HG03520 (cell line): ENCODE data around the gene POLR3GL.
"Not testable (repeated sequence)": the region's sequence is repeated elsewhere in the genome, so short reads cannot be mapped to it uniquely, and the experiment has no call there.

Experiments
- ATAC-seq: cut with Tn5 transposase; IDR thresholded peaks from one replicate; pipeline ENCODE4 v1.9.1; 2021; ENCODE audit warnings: mild to moderate bottlenecking, moderate library complexity; ENCODE audit not compliant: unreplicated experiment

Gene POLR3GL

DNA sequence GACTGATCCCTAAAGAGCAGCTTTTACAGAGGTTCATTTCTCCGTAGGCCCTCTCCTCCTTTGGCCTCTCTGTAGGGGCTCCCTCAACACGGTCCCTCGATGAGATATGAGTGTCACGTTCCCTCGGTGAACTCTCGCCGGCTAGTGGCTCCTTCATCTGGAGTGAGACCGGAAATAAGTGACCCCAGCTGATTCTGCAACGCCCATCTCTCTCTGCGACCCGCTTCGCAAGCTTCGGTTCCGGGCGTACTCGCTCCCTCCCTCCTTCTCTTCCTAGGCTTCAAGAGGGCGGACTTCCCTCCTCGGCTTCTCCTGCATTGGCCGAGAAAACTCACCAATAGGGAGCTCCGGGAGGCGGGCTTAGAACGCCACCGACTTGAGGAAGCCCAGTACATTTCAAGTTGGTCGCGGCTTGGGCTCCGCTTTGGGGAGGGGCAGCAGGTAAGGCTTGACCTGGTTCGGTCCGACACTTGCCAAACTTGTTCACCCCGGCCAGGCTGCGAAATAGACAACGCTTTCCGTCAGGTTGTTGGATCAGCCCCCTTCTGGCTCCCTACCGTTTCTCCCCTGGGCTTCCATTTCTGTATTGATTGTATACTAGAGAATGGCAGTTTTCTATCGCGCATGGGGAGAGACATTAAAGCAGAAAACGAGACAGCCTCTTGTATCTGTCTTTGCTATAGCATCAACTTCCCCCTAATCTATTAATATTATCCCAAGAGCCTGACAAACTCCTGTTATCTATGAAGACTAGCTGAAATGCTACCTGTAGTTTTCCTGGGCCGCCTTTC is at the start of gene POLR3GL, which contains the start of gene ANKRD34A:
Gene POLR3GL (plus strand): TSS at position 363 of the 791 bp plus-strand sequence. CDS start 10,176 bp downstream, outside the sequence.
Gene ANKRD34A (minus strand): TSS at position 248 of the 791 bp plus-strand sequence. CDS start 2,816 bp downstream, outside the sequence.
- ATAC-seq, result peak; percentile 88

- no peak for ATAC-seq
Observed at GRCh38 chr1:145916745-145917144, 47.7 kb upstream of the POLR3GL start.

- no peak for ATAC-seq
Observed at GRCh38 chr1:145917595-145917994, 46.9 kb upstream of the POLR3GL start.

- ATAC-seq, result peak; percentile 71
Observed at GRCh38 chr1:145918144-145918991, 46.1 kb upstream of the POLR3GL start, which contains the start of gene PEX11B. Gene PEX11B, minus strand, starts transcription at chr1:145918717. Its CDS starts 29 bp downstream, at chr1:145918688.

GRCh38 chr1:145918992-145919939 is 45.2 kb upstream of the POLR3GL start:
- no peak for ATAC-seq

GRCh38 chr1:145920297-145920696 is 44.2 kb upstream of the POLR3GL start:
- ATAC-seq, result not testable (repeated sequence)

DNA sequence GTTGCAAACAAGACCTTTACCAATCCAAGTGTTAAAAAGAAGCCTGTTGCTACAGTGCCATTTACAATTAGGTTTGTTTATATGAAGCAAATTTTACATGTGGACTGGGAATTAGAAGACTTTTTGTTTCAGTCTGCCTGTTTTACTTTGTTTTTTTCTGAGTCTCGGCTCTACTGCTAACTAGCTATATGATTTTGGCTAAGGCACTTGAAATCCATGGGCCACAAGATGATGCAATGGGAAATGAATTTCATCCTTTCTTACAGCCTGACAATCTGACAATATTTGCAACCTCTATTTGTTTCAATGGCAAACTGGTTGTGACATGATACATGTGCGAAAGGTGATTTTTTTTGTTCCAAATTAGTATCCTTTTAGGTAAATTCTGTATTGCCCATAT is 42.2 kb upstream of the POLR3GL start:
- no peak for ATAC-seq

DNA sequence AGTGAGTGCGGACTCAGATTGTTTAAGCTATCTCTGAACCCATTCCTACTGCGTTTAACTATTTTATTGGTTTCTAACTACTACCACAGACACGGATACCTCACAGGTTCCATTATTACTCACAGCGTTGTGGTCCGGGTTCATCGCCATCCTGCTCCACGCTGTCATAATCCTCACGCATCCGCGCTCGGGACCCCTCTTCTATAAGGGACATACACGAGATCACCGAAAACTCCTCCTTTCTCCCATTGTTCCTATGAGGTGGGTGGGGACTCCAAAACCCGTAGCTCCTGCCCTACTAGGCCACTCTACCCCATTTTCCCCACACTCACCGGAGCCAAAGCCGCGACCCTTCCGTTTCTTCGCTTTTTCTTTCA is 37.8 kb upstream of the POLR3GL start:
- ATAC-seq, result peak; percentile 3

DNA sequence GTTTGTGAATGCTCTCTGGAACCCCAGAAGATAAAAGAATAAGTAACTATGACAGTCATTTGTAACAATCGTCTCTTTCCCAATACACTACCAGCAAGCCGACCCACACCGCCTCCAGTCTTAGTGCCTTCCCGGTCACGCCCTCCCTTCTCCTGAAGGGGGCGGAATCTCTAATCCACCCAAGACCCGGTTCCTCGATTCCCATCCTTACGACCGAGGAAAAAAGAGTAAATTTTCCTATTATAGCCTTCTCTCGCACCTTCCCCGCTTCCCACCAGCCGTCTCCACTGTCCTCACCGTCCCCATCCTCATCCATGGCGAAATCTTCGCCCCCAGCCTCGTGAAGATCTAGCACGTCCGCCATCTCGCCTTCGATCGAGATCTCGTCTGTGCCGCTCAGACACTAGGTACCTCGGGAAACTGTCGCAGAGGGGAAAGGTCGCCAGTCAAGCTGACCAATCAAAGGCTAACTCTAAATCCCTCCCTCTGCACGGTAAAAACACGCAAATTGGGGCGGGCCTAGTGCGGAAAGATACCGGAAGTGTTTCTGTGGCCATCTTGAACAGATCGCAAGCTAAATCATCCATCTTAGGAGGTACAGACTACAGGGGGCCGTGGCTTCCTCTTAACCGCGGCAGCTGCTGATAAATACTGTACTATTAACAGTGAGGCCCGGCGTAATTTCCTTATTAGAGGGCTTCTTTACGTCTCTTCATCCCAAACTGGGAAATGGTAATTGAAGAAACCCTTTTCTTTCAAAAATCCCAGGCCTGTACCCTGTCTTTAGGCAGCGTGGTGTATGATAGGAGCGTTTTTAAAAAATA is 37.2 kb upstream of the POLR3GL start, which contains the start of gene RBM8A:
Gene RBM8A (minus strand): TSS at position 422 of the 824 bp plus-strand sequence. CDS start 58 bp downstream, at position 364.
- peak; percentile 96 for ATAC-seq

- no peak for ATAC-seq
Observed at GRCh38 chr1:145927916-145928643, 36.4 kb upstream of the POLR3GL start.

- not testable (repeated sequence) for ATAC-seq
Observed at GRCh38 chr1:145932522-145933009, 31.9 kb upstream of the POLR3GL start.

- ATAC-seq, result no peak
Observed at GRCh38 chr1:145935708-145936107, 28.8 kb upstream of the POLR3GL start.

GRCh38 chr1:145936247-145936646 is 28.2 kb upstream of the POLR3GL start:
- ATAC-seq, result no peak

GRCh38 chr1:145937436-145937835 is 27.1 kb upstream of the POLR3GL start:
- no peak for ATAC-seq

DNA sequence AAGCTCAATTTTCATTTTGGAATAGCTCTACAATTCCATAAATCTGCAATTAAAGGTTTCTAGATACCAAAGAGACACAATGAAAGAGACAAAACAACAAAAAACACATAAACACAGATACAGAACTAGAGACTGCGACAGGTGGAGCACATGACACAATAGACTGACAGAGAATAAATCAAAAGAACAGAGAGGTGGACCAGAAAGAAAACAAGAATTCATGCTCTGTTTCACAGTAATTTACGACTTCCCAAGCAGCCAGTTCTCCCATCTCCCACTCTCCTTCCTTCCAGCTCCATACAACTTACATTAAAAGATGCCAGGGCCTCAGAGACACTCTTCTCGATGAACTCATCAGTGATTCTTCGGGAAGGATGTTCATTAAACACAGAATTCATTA is 22.1 kb upstream of the POLR3GL start:
- no peak for ATAC-seq

GRCh38 chr1:145942871-145943270 is 21.6 kb upstream of the POLR3GL start:
- ATAC-seq, result no peak

DNA sequence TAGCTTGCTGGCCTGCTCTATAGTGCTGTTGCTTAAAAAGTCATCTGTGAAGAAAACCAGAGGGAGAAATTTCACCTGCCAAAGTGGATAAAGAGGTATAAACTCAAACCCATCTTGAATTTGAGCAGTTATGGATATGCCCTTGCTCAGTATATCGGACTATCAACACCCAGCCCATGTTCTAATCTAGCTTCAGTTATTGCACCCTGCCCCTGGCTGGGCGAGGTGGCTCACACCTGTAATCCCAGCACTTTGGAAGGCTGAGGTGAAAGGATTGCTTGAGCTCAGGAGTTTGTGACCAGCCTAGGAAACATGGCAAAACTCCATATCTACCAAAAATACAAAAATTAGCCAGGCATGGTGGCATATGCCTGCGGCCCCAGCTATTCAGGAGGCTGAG is 20.0 kb upstream of the POLR3GL start:
- ATAC-seq, result no peak

GRCh38 chr1:145946477-145946986 is 18.0 kb upstream of the POLR3GL start:
- ATAC-seq, result no peak
